ENCODE results near the gene PRDM15.

PRDM15 gene

GRCh38 chr21:41885341-41886024 is 6.3 kb upstream of the PRDM15 start:
- DNase-seq: no peak

GRCh38 chr21:41884501-41885030 is 5.4 kb upstream of the PRDM15 start:
- DNase-seq: no peak

GRCh38 chr21:41883582-41883981 is 4.4 kb upstream of the PRDM15 start:
- no peak for DNase-seq

- DNase-seq: no peak
Measured at GRCh38 chr21:41881051-41881450, 1.9 kb upstream of the PRDM15 start.

GRCh38 chr21:41880153-41880552 is 1.0 kb upstream of the PRDM15 start:
- no peak for DNase-seq

GRCh38 chr21:41878831-41879189 is 334 bp downstream of the PRDM15 start:
- peak; percentile 80 for DNase-seq

GRCh38 chr21:41877901-41878830 is 978 bp downstream of the PRDM15 start:
- DNase-seq: no peak

- DNase-seq: no peak
Measured at GRCh38 chr21:41876928-41877652, 2.1 kb downstream of the PRDM15 start.

- no peak for DNase-seq
Measured at GRCh38 chr21:41876396-41876795, 2.7 kb downstream of the PRDM15 start.

- no peak for DNase-seq
Measured at GRCh38 chr21:41875086-41875485, 4.1 kb downstream of the PRDM15 start.

- no peak for DNase-seq
Measured at GRCh38 chr21:41874611-41875010, 4.5 kb downstream of the PRDM15 start.

GRCh38 chr21:41873426-41873825 is 5.7 kb downstream of the PRDM15 start:
- DNase-seq: no peak

GRCh38 chr21:41873005-41873404 is 6.1 kb downstream of the PRDM15 start:
- no peak for DNase-seq

GRCh38 chr21:41871293-41872030 is 7.7 kb downstream of the PRDM15 start:
- no peak for DNase-seq

- DNase-seq: no peak
Measured at GRCh38 chr21:41869771-41870170, 9.4 kb downstream of the PRDM15 start.

- no peak for DNase-seq
Measured at GRCh38 chr21:41868062-41868710, 11.0 kb downstream of the PRDM15 start.

- no peak for DNase-seq
Measured at GRCh38 chr21:41867313-41867712, 11.8 kb downstream of the PRDM15 start.

GRCh38 chr21:41866274-41866809 is 12.8 kb downstream of the PRDM15 start:
- no peak for DNase-seq

- no peak for DNase-seq
Measured at GRCh38 chr21:41865002-41865777, 14.0 kb downstream of the PRDM15 start.

- no peak for DNase-seq
Measured at GRCh38 chr21:41864311-41865001, 14.7 kb downstream of the PRDM15 start.

GRCh38 chr21:41863439-41863740 is 15.8 kb downstream of the PRDM15 start:
- no peak for DNase-seq

Measured in stimulated activated CD4-positive, alpha-beta T cell treated with anti-CD3 and anti-CD28 coated beads, Interleukin-1b, Interleukin-23, amount 100 ng/mL, for 48 hours (primary cell).